Vagina (tissue), 2 donors: ENCODE measurements around the gene ASB13.

Source experiments
- CTCF ChIP-seq, 3 experiments: fragments of 450-650 bp in 2 of 3; fragments of 200-600 bp in 1 of 3; sonication (generic) in 1 of 3; IDR thresholded peaks; one replicate each; pipeline ENCODE4 v1.5.1; 2017 to 2019; ENCODE audit warnings: antibody characterized with exemption in 3 of 3, mild to moderate bottlenecking in 2 of 3, moderate library complexity in 2 of 3
- POLR2A ChIP-seq, 2 donors: fragments of 450-650 bp; IDR thresholded peaks; one replicate each; pipeline ENCODE4 v1.6.1; 2017; ENCODE audit warnings: antibody characterized with exemption in 2 of 2, mild to moderate bottlenecking in 2 of 2, moderate library complexity in 2 of 2
- POLR2AphosphoS5 ChIP-seq, 2 donors: sonication (generic); formaldehyde crosslinking; IDR thresholded peaks; one replicate each; pipeline ENCODE4 v1.9.0; 2017; ENCODE audit warnings: antibody characterized with exemption in 2 of 2, mild to moderate bottlenecking in 2 of 2, low read depth in 1 of 2; ENCODE audit not compliant: insufficient read depth in 1 of 2

- no peak for TF ChIP-seq POLR2A (IDR thresholded peaks at IDR 0.05)
- TF ChIP-seq CTCF (IDR thresholded peaks at IDR 0.05): no peak
- TF ChIP-seq POLR2AphosphoS5 (IDR thresholded peaks at IDR 0.05; ENCODE audit: insufficient read depth in 1 of 2, low read depth in 1 of 2): no peak
Measured at GRCh38 chr10:5638494-5638893, 27.9 kb downstream of the ASB13 start.
